GM12892 (cell line): Measurements from ENCODE around the gene ZNF862.

Experiments used
- POLR2A ChIP-seq: IDR thresholded peaks from 2 replicates; pipeline ENCODE4 v1.6.1; 2011; ENCODE audit warnings: low read depth, low read length, control low read depth
- POLR2AphosphoS5 ChIP-seq: IDR thresholded peaks from 2 replicates; pipeline ENCODE4 v1.6.1; 2011; ENCODE audit warnings: low read depth, low read length, control low read depth
- TAF1 ChIP-seq: IDR thresholded peaks from 2 replicates; pipeline ENCODE4 v1.6.1; 2011; ENCODE audit warnings: low read depth, mild to moderate bottlenecking, control low read depth, low read length, borderline replicate concordance

GRCh38 chr7:149878523-149878921 lies 40.3 kb downstream of the ZNF862 start:
- TF ChIP-seq POLR2AphosphoS5 (no peak), POLR2A (no peak), TAF1 (no peak)
